Activated naive CD4-positive, alpha-beta T cell treated with anti-CD3 and anti-CD28 coated beads, Interleukin-2, amount 10 ng/mL, durations not matched to agents 7 days and 5 days (primary cell): Measurements from ENCODE around the gene ETV3.

Experiments used
- CTCF ChIA-PET: fragments of 350-600 bp; sonication (Branson Sonifier 250); formaldehyde crosslinking; loops from one replicate; lab custom pipeline; 2021; ENCODE audit warnings: antibody characterized with exemption; lab: Charles Lee
- DNase-seq: peaks from one replicate; pipeline ENCODE4 v3.0.0-alpha.2; 2020
- H3K27ac Mint-ChIP-seq: one replicate; pipeline ENCODE4 v1.8.0; 2021; ENCODE audit warnings: mild to moderate bottlenecking, moderate library complexity, mixed read lengths
- H3K27me3 Mint-ChIP-seq: one replicate; pipeline ENCODE4 v1.8.0; 2021; ENCODE audit warnings: mild to moderate bottlenecking, mixed read lengths
- H3K36me3 Mint-ChIP-seq: one replicate; pipeline ENCODE4 v1.8.0; 2021; ENCODE audit warnings: mixed read lengths
- H3K4me1 Mint-ChIP-seq: one replicate; pipeline ENCODE4 v1.8.0; 2021; ENCODE audit warnings: mixed read lengths
- H3K4me3 Mint-ChIP-seq: one replicate; pipeline ENCODE4 v1.8.0; 2021; ENCODE audit warnings: mild to moderate bottlenecking, moderate library complexity, mixed read lengths
- H3K9me3 Mint-ChIP-seq: one replicate; pipeline ENCODE4 v1.8.0; 2021; ENCODE audit warnings: mixed read lengths

Gene ETV3

GRCh38 chr1:157084720-157085119 is 53.5 kb downstream of the ETV3 start:
- DNase-seq, result no peak
- Mint-ChIP-seq H3K4me3 (no peak overlapping the region), H3K36me3 (no peaks in the 10 kb centered on the region), H3K27me3 (peaks cover 17% of the 10 kb centered on the region), H3K4me1 (no peaks in the 10 kb centered on the region), H3K27ac (no peak overlapping the region), H3K9me3 (no peaks in the 10 kb centered on the region)
- CTCF ChIA-PET, result interaction anchor here (8.6 kb wide), 1 partner anchor 70 kb away, joined by 491 read pairs; no protein-coding TSS in a partner anchor

GRCh38 chr1:157081707-157082106 is 56.5 kb downstream of the ETV3 start:
- peaks cover 27% of the 10 kb centered on the region for H3K27me3 Mint-ChIP-seq
- no peaks in the 10 kb centered on the region for H3K4me1 Mint-ChIP-seq
- no peak overlapping the region for H3K27ac Mint-ChIP-seq
- no peaks in the 10 kb centered on the region for H3K9me3 Mint-ChIP-seq
- H3K36me3 Mint-ChIP-seq, result no peaks in the 10 kb centered on the region
- DNase-seq, result no peak
- CTCF ChIA-PET, result interaction anchor here (1.8 kb wide), 1 partner anchor 8 kb away, joined by 9 read pairs; no protein-coding TSS in a partner anchor
- H3K4me3 Mint-ChIP-seq, result no peak overlapping the region

GRCh38 chr1:157080714-157081113 is 57.5 kb downstream of the ETV3 start:
- no peak overlapping the region for H3K4me3 Mint-ChIP-seq
- no peaks in the 10 kb centered on the region for H3K4me1 Mint-ChIP-seq
- no peak overlapping the region for H3K27ac Mint-ChIP-seq
- peaks cover 30% of the 10 kb centered on the region for H3K27me3 Mint-ChIP-seq
- no peak for DNase-seq
- H3K9me3 Mint-ChIP-seq, result no peaks in the 10 kb centered on the region
- CTCF ChIA-PET, result interaction anchor here (0.7 to 1.8 kb wide), 3 partner anchors 9 to 76 kb away, joined by 3 to 9 read pairs (median 3); no protein-coding TSS in a partner anchor
- no peaks in the 10 kb centered on the region for H3K36me3 Mint-ChIP-seq

- Mint-ChIP-seq H3K4me1 (no peaks in the 10 kb centered on the region), H3K36me3 (no peaks in the 10 kb centered on the region), H3K9me3 (no peaks in the 10 kb centered on the region), H3K27me3 (peaks cover 36% of the 10 kb centered on the region), H3K4me3 (no peak overlapping the region), H3K27ac (no peak overlapping the region)
- CTCF ChIA-PET, result no interaction called here
- DNase-seq, result no peak
Observed at GRCh38 chr1:157077394-157077793, 60.8 kb downstream of the ETV3 start.

- peak; percentile 60 for DNase-seq
- Mint-ChIP-seq H3K9me3 (no peaks in the 10 kb centered on the region), H3K27ac (no peak overlapping the region), H3K27me3 (peaks cover 32% of the 10 kb centered on the region), H3K36me3 (no peaks in the 10 kb centered on the region), H3K4me1 (no peaks in the 10 kb centered on the region), H3K4me3 (no peak overlapping the region)
- CTCF ChIA-PET, result interaction anchor here (0.7 to 3.2 kb wide), 16 partner anchors 9 to 184 kb away, joined by 3 to 20 read pairs (median 3); no protein-coding TSS in a partner anchor
Observed at GRCh38 chr1:157073944-157074685, 64.1 kb downstream of the ETV3 start.
